NCI-H1048 (cell line): Measurements from ENCODE around the gene HOXB8.

Experiments
- DNase-seq: peaks from one replicate; lab custom pipeline; 2025; lab: John Stamatoyannopoulos, UW

HOXB8 gene

GRCh38 chr17:48596000-48596734 is 18.9 kb downstream of the HOXB8 start:
- no peak for DNase-seq

- DNase-seq = no peak
Observed at GRCh38 chr17:48595278-48595999, 19.7 kb downstream of the HOXB8 start.

- DNase-seq = no peak
Observed at GRCh38 chr17:48594538-48595277, 20.4 kb downstream of the HOXB8 start.

- no peak for DNase-seq
Observed at GRCh38 chr17:48593840-48594537, 21.1 kb downstream of the HOXB8 start.

- DNase-seq = no peak
Observed at GRCh38 chr17:48593126-48593829, 21.8 kb downstream of the HOXB8 start, which contains the start of gene HOXB5. Gene HOXB5, minus strand, starts transcription at chr17:48593779. Its CDS starts 97 bp downstream, at chr17:48593682.

GRCh38 chr17:48592577-48592976 is 22.5 kb downstream of the HOXB8 start:
- no peak for DNase-seq

GRCh38 chr17:48592057-48592514 is 23.0 kb downstream of the HOXB8 start:
- DNase-seq = no peak

GRCh38 chr17:48591255-48592056 is 23.6 kb downstream of the HOXB8 start:
- no peak for DNase-seq

DNA sequence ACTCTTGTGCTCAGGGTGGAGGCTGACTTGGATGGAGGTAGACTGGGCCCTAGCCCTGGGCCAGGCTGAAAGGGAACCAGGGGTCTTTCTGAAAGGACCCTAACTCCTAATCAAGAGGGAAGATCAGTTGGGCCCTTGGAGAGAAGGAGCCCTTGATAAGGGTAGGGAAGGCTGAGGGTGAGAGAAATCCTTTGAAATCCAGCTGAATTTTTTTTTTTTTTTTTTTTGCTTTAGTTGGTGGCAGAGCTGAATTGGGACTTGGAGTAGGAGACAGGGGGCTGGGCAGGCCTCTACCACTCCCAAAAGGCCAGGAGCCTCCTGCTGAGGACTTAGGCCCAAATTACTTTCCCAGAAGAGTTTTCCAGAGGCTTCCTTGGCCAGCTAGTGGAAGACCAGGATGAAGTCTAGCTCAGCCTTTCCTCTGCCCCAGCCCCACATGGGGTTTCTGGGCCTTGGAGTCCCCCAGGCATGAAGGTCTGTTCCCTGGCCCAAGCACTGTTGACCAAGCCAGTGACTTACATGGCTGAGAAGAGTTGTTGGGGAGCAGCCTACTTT is 24.4 kb downstream of the HOXB8 start:
- DNase-seq = no peak

DNA sequence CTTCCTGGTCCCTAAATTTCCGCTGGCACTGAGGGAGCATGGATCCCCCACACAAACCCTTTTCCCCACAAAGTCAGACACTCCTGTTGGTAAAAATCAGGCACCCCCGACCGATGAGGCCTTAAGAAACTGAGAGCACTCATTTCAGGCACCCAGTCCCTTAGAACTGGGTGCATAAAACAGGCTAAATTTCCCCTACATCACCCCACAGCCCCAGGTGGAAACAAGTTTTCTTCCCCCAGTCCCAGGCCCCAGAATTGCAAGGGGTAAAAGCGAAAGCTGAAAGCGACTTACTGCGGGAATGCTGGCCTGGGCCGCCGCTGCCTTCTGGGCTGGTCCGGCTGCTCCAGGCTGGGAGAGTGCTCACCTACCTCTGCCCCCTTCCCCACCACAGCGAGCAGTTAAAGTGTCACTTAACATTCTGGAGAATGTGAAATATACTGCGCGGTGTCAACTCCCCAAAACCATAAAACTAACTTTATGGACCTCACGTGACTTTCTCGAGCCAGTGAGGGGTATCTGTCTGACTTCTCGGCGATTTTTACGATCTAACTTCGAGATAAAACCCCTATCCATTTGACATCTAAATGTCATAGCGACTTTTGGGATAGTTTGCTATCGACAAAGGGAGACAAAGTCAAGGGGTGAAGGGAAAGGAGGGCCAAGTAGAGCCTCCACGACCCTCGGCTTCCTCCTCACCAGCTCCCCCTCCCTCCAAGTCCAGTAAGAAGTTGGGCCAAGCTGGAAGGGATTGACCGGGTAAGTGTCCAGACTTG is 25.1 kb downstream of the HOXB8 start, which contains the start of gene HOXB3:
TSS of gene HOXB3 (minus strand) at position 411 of the 776 bp plus-strand sequence. CDS start 37,767 bp downstream, outside the sequence.
- DNase-seq = no peak

- no peak for DNase-seq
Observed at GRCh38 chr17:48589060-48589830, 25.8 kb downstream of the HOXB8 start.

DNA sequence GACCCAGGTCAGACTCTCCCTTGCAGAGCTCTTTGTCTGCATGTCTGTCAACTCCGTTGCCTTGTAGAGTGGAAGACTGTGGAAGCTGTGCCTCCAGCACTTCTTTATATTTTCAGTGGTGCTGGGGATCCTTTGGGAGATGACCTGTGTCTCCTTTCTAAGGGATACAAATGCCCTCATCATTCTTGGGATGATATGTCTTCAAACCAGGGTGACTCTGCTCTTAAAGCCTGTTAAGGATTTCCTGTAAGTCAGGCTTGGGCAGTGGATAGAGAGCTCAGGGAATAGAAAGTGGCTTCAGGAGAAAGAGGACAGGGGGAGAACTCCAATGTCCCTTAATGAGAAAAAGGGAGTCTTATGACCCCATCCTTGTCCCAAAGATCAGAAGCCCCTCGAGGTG is 26.6 kb downstream of the HOXB8 start:
- DNase-seq = no peak

DNA sequence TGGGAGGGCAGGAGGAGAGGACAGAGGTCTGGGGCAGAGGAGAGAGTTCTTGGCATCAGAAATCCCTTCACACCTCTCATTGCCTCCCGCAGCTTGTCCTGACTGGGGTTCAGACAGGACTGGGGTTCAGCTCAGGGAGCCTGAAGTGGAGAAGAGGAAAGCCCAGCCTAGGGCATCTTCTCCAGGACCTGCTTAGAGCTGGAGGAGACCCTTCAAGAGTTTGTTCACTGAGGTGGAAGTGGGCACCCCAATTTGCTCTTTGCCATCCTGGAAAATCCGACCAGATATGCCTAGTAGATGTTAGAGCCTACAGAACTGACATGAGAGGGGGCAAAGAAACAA is 27.0 kb downstream of the HOXB8 start:
- DNase-seq = no peak

- no peak for DNase-seq
Observed at GRCh38 chr17:48587276-48588073, 27.6 kb downstream of the HOXB8 start.

DNA sequence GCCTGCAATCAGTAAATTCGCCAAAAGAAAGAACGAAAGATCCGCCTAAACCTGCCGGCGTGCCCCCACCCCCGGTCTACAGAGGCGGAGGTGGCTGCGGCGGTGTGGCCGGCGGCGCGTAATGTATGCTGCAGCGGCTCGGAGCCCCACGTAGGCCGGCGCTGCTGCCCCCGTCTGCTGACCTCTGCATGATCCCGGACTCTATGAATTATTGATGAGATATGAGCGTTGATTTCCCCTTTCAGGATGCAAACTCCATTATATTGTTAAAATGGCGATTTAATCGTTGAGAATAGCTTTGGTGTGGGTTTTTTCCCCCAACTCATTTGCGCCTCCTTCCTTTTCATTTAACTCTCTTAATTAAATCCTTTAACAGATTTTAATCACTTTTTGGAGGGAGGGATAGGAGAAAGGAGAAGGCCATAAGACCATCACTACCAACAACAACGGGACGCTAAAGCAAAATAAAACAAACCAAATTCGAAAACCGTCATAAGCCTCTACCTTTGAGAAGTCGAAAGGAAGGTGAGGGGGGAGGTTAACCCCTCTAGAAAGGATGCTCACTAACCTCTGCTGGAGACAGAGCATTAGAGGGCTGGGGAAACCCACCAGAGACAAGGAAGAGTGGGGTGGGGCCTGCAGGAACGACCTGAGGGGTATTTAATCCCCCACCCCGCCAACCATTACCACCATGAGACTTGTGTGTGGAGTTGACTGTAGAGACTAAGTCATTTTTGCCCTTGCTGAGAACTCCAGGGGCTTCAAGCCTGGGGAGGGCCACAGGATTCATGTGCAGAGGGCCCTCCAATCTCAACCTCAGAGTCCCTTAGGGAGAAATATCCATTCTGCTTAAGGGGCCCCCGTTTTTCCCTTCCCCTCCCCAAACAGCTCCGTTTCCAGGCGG is 28.5 kb downstream of the HOXB8 start:
- no peak for DNase-seq

- no peak for DNase-seq
Observed at GRCh38 chr17:48584223-48584741, 30.8 kb downstream of the HOXB8 start.
